Left lung (tissue), 10 donors: ENCODE measurements around the gene FCGR3A. TPM values are rescaled to one million over a fixed set of nuclear protein-coding genes. Genes with fewer than 3 reads are reported as not detected.
"Not testable (repeated sequence)": the region's sequence is repeated elsewhere in the genome, so short reads cannot be mapped to it uniquely, and the experiment has no call there.

Experiments used
- ATAC-seq: fragments of 200-7000 bp; cut with Tn5 transposase; one replicate; pipeline ENCODE4 v1.9.1; 2020; ENCODE audit warnings: moderate library complexity
- DNase-seq, 4 donors: peaks; one replicate each; pipeline ENCODE4 v3.0.0-alpha.2; 2013 to 2020
- H3K27ac ChIP-seq, 2 donors: fragments of 200-600 bp; sonication (generic) in 1 of 2; one replicate each; pipeline versions ENCODE4 v1.5.0 to v1.8.0; 2020 to 2021
- H3K27me3 ChIP-seq, 2 donors: fragments of 200-600 bp; sonication (generic) in 1 of 2; one replicate each; pipeline versions ENCODE4 v1.5.0 to v1.8.0; 2020 to 2021
- H3K36me3 ChIP-seq, 2 donors: fragments of 200-600 bp; sonication (generic) in 1 of 2; one replicate each; pipeline versions ENCODE4 v1.5.0 to v1.8.0; 2020 to 2021
- H3K4me1 ChIP-seq, 2 donors: fragments of 200-600 bp; one replicate each; pipeline ENCODE4 v1.8.0; 2021
- H3K4me3 ChIP-seq, 2 donors: fragments of 200-600 bp; sonication (generic) in 1 of 2; one replicate each; pipeline versions ENCODE4 v1.5.0 to v1.8.0; 2020 to 2021; ENCODE audit warnings: mild to moderate bottlenecking in 1 of 2
- H3K9me3 ChIP-seq, 2 donors: fragments of 200-600 bp; sonication (generic) in 1 of 2; one replicate each; pipeline versions ENCODE4 v1.5.0 to v1.8.0; 2020 to 2021
- intact Hi-C, 2 donors: fragments of 100-400 bp; cut with DNase I; formaldehyde crosslinking; loops; one replicate each; pipeline versions ENCODE4 v1.11.2 to v1.14.2; 2022
- polyA plus RNA-seq, 6 donors: library from polyadenylated mRNA; unstranded; fragments of 120-200 nt; gene quantifications; one replicate each; pipeline ENCODE4 v1.2.1, GENCODE V29; 2013; ENCODE audit not compliant: insufficient read length in 6 of 6
- total RNA-seq, 2 donors: library from RNA; stranded (reverse); fragmentation: NEBNext Ultra II Directional; extraction: Animal tissue kit (Norgen Biotek cat#: 25700); gene quantifications; one replicate each; pipeline ENCODE4 v1.2.1, GENCODE V29; 2021
- TF ChIP-seq, protein P1 (sequence below), 2 donors: fragments of 200-600 bp; sonication (generic) in 1 of 2; IDR thresholded peaks; one replicate each; pipeline versions ENCODE4 v1.5.0 to v1.8.0; 2021; ENCODE audit warnings: antibody characterized with exemption in 2 of 2
- donor health status: DM: no; HTN: yes; CAD: no.
- donor health status: DM: no; HTN: no; CAD: no.

Gene FCGR3A
- total and polyA plus RNA-seq, 8 donors = 1.8 to 237 (median 3.4) TPM

DNA sequence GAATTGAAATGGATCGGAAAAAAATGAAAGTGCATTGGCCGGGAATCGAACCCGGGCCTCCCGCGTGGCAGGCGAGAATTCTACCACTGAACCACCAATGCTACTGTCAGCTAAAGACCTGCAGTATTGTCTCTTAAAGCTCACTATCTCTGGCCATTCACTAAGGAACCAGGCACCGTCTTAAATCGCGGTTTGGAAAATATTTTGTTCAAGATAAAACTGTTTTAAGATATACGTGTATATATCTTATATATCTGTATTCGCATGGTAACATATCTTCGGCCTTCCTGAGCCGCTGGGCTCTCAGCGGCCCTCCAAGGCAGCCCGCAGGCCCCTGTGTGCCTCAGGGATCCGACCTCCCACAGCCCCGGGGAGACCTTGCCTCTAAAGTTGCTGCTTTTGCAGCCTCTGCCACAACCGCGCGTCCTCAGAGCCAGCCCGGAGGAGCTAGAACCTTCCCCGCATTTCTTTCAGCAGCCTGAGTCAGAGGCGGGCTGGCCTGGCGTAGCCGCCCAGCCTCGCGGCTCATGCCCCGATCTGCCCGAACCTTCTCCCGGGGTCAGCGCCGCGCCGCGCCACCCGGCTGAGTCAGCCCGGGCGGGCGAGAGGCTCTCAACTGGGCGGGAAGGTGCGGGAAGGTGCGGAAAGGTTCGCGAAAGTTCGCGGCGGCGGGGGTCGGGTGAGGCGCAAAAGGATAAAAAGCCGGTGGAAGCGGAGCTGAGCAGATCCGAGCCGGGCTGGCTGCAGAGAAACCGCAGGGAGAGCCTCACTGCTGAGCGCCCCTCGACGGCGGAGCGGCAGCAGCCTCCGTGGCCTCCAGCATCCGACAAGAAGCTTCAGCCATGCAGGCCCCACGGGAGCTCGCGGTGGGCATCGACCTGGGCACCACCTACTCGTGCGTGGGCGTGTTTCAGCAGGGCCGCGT is 25.5 kb downstream of the FCGR3A start, which contains the start of gene HSPA6:
HSPA6 (plus strand) TSS at position 724 of the 925 bp plus-strand sequence; CDS start at position 843, 119 bp downstream.
- H3K27me3 ChIP-seq, H3K9me3 ChIP-seq, intact Hi-C loops: not testable (repeated sequence)
- DNase-seq = peak; percentile 70 to 93 (median 86)
- Histone ChIP-seq H3K36me3 (peaks cover 0 to 15% of the 10 kb centered on the region in 2 donors), H3K27ac (peak within 1 kb of the TSS; percentile 82 to 86), H3K4me3 (peak within 1 kb of the TSS; percentile 42 to 54), H3K4me1 (peaks cover 0 to 11% of the 10 kb centered on the region in 2 donors)
- peak; percentile 88 for ATAC-seq

DNA sequence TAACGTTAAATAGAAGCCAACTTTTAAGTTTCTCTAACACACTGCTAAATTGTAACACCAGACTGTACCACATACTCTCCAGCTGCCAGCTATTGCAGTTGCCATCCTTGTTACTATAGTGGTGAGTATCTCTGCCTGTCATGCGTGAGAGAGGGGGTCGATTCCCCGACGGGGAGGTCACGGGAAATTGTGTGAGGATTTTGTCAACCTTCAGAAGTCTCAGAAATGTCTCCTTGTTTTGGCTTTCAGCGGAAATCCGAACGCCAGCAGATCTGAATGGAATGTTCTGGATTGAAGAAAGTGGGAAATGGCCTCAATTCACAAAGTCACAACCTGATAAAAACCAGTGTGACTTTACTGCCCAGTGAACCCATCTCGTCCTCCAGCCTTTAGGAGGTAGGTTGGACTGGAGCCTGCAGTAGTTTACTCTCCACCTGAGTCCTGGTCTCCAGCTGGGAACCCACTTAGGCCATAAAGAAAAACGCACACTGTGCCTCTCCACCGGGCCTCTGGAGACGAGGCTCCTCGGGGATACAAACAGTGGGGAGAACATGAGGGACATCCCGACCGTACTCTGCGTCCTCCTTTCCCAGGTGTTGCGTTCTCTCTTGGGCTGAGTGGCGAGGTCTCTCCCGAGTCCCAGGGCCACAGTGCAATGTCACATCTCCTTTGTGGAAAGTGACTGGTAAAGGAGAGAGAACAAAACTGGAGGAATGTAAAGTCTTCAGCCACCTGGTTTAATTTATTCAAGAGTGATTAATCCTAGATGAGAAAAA is 26.4 kb downstream of the FCGR3A start:
- H3K9me3 ChIP-seq, intact Hi-C loops: not testable (repeated sequence)
- peak overlapping the region in 1 of 2 donors; percentile 86 for H3K27ac ChIP-seq

GRCh38 chr1:161513953-161514352 is 35.7 kb downstream of the FCGR3A start:
- Histone ChIP-seq H3K36me3 (peaks cover 0 to 48% of the 10 kb centered on the region in 2 donors), H3K27ac (peak overlapping the region; percentile 57 to 81), H3K4me1 (peaks cover 12 to 44% of the 10 kb centered on the region in 2 donors)
- H3K27me3 ChIP-seq, H3K9me3 ChIP-seq, intact Hi-C loops, H3K4me3 ChIP-seq, DNase-seq: not testable (repeated sequence)
- peak; percentile 58 for ATAC-seq

More for the DNA sequence above, 26.4 kb downstream of the FCGR3A start:
- ATAC-seq, DNase-seq, H3K27me3 ChIP-seq: not testable (repeated sequence)
- Histone ChIP-seq H3K4me3 (peak overlapping the region in 1 of 2 donors; percentile 54), H3K4me1 (peaks cover 0 to 11% of the 10 kb centered on the region in 2 donors), H3K36me3 (peaks cover 0 to 22% of the 10 kb centered on the region in 2 donors)

DNA sequence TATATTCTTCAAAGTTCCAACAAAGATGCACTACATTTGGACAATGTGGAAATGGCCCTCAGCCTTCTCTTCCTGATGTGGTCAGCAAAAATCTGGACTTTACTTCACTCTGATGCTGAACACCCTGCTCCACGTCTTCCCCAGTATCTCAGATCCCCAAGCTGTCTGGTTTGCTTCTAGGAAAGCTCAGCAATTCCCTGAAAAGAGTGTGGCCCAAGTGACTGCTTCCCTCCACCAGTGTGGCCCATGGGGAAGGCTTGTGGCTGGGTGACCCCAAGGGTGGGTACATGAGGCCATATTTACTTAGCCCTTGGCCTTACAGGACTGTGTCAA is 36.2 kb downstream of the FCGR3A start:
- peaks cover 0 to 48% of the 10 kb centered on the region in 2 donors for H3K36me3 ChIP-seq
- ATAC-seq, intact Hi-C loops, H3K9me3 ChIP-seq, H3K4me3 ChIP-seq, DNase-seq, H3K27me3 ChIP-seq: not testable (repeated sequence)
- H3K4me1 ChIP-seq = peaks cover 12 to 49% of the 10 kb centered on the region in 2 donors
- peak overlapping the region; percentile 57 to 81 for H3K27ac ChIP-seq

- H3K4me1 ChIP-seq = peaks cover 12 to 55% of the 10 kb centered on the region in 2 donors
- ATAC-seq, H3K4me3 ChIP-seq, DNase-seq, H3K27me3 ChIP-seq, H3K9me3 ChIP-seq, intact Hi-C loops: not testable (repeated sequence)
- peaks cover 0 to 42% of the 10 kb centered on the region in 2 donors for H3K36me3 ChIP-seq
- H3K27ac ChIP-seq = peak overlapping the region in 1 of 2 donors; percentile 51
Measured at GRCh38 chr1:161512636-161513447, 36.8 kb downstream of the FCGR3A start.

DNA sequence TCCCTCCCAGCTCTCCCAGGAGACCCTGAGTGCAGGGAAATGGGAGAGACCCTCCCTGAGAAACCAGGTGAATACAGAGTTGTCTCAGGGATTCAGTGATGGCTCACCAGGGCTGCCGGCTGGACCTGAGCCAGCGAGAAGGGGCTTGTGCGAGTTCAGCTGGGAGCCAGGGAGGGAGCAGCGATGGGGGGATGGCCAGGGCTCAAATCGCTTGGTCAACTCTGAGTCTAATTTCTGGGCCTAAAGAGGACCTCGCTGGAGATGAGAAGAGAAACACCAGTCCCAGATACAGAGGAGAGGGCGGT is 37.9 kb downstream of the FCGR3A start:
- TF ChIP-seq, protein P1, sequence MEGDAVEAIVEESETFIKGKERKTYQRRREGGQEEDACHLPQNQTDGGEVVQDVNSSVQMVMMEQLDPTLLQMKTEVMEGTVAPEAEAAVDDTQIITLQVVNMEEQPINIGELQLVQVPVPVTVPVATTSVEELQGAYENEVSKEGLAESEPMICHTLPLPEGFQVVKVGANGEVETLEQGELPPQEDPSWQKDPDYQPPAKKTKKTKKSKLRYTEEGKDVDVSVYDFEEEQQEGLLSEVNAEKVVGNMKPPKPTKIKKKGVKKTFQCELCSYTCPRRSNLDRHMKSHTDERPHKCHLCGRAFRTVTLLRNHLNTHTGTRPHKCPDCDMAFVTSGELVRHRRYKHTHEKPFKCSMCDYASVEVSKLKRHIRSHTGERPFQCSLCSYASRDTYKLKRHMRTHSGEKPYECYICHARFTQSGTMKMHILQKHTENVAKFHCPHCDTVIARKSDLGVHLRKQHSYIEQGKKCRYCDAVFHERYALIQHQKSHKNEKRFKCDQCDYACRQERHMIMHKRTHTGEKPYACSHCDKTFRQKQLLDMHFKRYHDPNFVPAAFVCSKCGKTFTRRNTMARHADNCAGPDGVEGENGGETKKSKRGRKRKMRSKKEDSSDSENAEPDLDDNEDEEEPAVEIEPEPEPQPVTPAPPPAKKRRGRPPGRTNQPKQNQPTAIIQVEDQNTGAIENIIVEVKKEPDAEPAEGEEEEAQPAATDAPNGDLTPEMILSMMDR (IDR thresholded peaks at IDR 0.05) = no peak
- Histone ChIP-seq H3K36me3 (peaks cover 0 to 41% of the 10 kb centered on the region in 2 donors), H3K27ac (peak overlapping the region in 1 of 2 donors; percentile 53), H3K9me3 (no peaks in the 10 kb centered on the region), H3K4me3 (no peak overlapping the region), H3K27me3 (no peaks in the 10 kb centered on the region), H3K4me1 (peaks cover 12 to 63% of the 10 kb centered on the region in 2 donors)
- intact Hi-C loops = no loop called here
- ATAC-seq = no peak
- peak in 1 of 4 donors; percentile 69 for DNase-seq

- Histone ChIP-seq H3K27me3 (no peaks in the 10 kb centered on the region), H3K4me1 (peaks cover 12 to 64% of the 10 kb centered on the region in 2 donors), H3K9me3 (no peaks in the 10 kb centered on the region), H3K36me3 (peaks cover 0 to 41% of the 10 kb centered on the region in 2 donors), H3K4me3 (no peak overlapping the region), H3K27ac (peak overlapping the region in 1 of 2 donors; percentile 53)
- ATAC-seq (peak; percentile 78), DNase-seq (peak in 3 of 4 donors; percentile 31 to 83 (median 74))
- TF ChIP-seq, protein P1 (IDR thresholded peaks at IDR 0.05) = no peak
- intact Hi-C loops = no loop called here
Measured at GRCh38 chr1:161511018-161511755, 38.4 kb downstream of the FCGR3A start.
